Neuronal stem cell (in vitro differentiated cells): ENCODE data around the gene NSFL1C.

Experiments
- DNase-seq: peaks from one replicate; pipeline ENCODE4 v3.0.0-alpha.2; 2013; ENCODE audit warnings: low spot score
- H2AFZ ChIP-seq: one replicate; pipeline ENCODE4 v1.6.1; 2013; ENCODE audit warnings: mild to moderate bottlenecking, low read length, inconsistent platforms
- H2AK5ac ChIP-seq: 2 replicates; pipeline ENCODE4 v1.6.1; 2013; ENCODE audit warnings: low read depth, mild to moderate bottlenecking, inconsistent platforms, low read length, moderate library complexity, mixed read lengths
- H2BK120ac ChIP-seq: 2 replicates; pipeline ENCODE4 v1.6.1; 2013; ENCODE audit warnings: low read depth, mild to moderate bottlenecking, inconsistent platforms, low read length, moderate library complexity, mixed read lengths
- H2BK12ac ChIP-seq: one replicate; pipeline ENCODE4 v1.6.1; 2013; ENCODE audit warnings: low read length, inconsistent platforms
- H2BK15ac ChIP-seq: 2 replicates; pipeline ENCODE4 v1.6.1; 2013; ENCODE audit warnings: mild to moderate bottlenecking, low read length, inconsistent platforms, mixed read lengths
- H2BK5ac ChIP-seq: one replicate; pipeline ENCODE4 v1.6.1; 2013; ENCODE audit warnings: inconsistent platforms, mild to moderate bottlenecking, low read length, moderate library complexity
- H3K14ac ChIP-seq: one replicate; pipeline ENCODE4 v1.6.1; 2013; ENCODE audit warnings: low read length, inconsistent platforms
- H3K18ac ChIP-seq: 2 replicates; pipeline ENCODE4 v1.6.1; 2013; ENCODE audit warnings: low read length, inconsistent platforms
- H3K23ac ChIP-seq: 2 replicates; pipeline ENCODE4 v1.6.1; 2013; ENCODE audit warnings: low read depth, mild to moderate bottlenecking, mixed read lengths, low read length, inconsistent platforms; ENCODE audit not compliant: poor library complexity
- H3K27ac ChIP-seq: replicated peaks from 3 replicates; pipeline ENCODE4 v1.5.1; 2013; ENCODE audit warnings: low read length, inconsistent platforms
- H3K27me3 ChIP-seq, 3 experiments: 2 replicates each; pipeline ENCODE4 v1.6.1; 2013; ENCODE audit warnings: low read length in 3 of 3, mild to moderate bottlenecking in 2 of 3, inconsistent platforms in 1 of 3, low read depth in 1 of 3, mixed read lengths in 1 of 3, moderate library complexity in 1 of 3; ENCODE audit not compliant: control insufficient read depth in 3 of 3, insufficient read depth in 3 of 3
- H3K36me3 ChIP-seq, 2 donors: replicated peaks in 1 of 2; 2 replicates each; pipeline ENCODE4 v1.6.1; 2013; ENCODE audit warnings: low read length in 2 of 2; ENCODE audit not compliant: control insufficient read depth in 2 of 2, insufficient read depth in 2 of 2
- H3K4ac ChIP-seq: 2 replicates; pipeline ENCODE4 v1.6.1; 2013; ENCODE audit warnings: inconsistent platforms, mild to moderate bottlenecking, low read length, moderate library complexity
- H3K4me1 ChIP-seq, 2 donors: 1 replicate in 1 of 2; 2 replicates in 1 of 2; pipeline ENCODE4 v1.6.1; 2013; ENCODE audit warnings: low read length in 2 of 2, low read depth in 1 of 2; ENCODE audit not compliant: control insufficient read depth in 2 of 2, insufficient read depth in 1 of 2
- H3K4me2 ChIP-seq: one replicate; pipeline ENCODE4 v1.6.1; 2013; ENCODE audit warnings: mild to moderate bottlenecking, low read length, inconsistent platforms; ENCODE audit not compliant: insufficient read depth, poor library complexity, severe bottlenecking
- H3K4me3 ChIP-seq, 2 donors: 2 replicates each; pipeline ENCODE4 v1.5.1; 2013; ENCODE audit warnings: low read length in 2 of 2, mild to moderate bottlenecking in 2 of 2, inconsistent platforms in 1 of 2, moderate library complexity in 1 of 2
- H3K79me1 ChIP-seq: one replicate; pipeline ENCODE4 v1.6.1; 2013; ENCODE audit warnings: low read depth, mild to moderate bottlenecking, inconsistent platforms, low read length, moderate library complexity
- H3K9ac ChIP-seq: one replicate; pipeline ENCODE4 v1.6.1; 2013; ENCODE audit warnings: mild to moderate bottlenecking, low read depth, low read length, inconsistent platforms; ENCODE audit not compliant: poor library complexity
- H3K9me3 ChIP-seq, 2 donors: replicated peaks in 1 of 2; 2 replicates each; pipeline versions ENCODE3 to v1.6.1; 2013; ENCODE audit warnings: low read length in 2 of 2, mild to moderate bottlenecking in 2 of 2, inconsistent platforms in 1 of 2, low read depth in 1 of 2, mixed read lengths in 1 of 2, moderate library complexity in 1 of 2; ENCODE audit not compliant: control insufficient read depth in 2 of 2, insufficient read depth in 1 of 2
- H4K8ac ChIP-seq: one replicate; pipeline ENCODE4 v1.6.1; 2013; ENCODE audit warnings: low read depth, mild to moderate bottlenecking, inconsistent platforms, low read length, moderate library complexity
- H4K91ac ChIP-seq: one replicate; pipeline ENCODE4 v1.6.1; 2013; ENCODE audit warnings: low read length, low read depth, mild to moderate bottlenecking, inconsistent platforms; ENCODE audit not compliant: poor library complexity
- WGBS, 2 donors: extraction: QIAGEN DNeasy Blood & Tissue Kit; methylation state at CpG; one replicate each; pipeline ENCODE4 v1.1.7; 2013; ENCODE audit warnings: missing lambda C conversion rate in 2 of 2, mixed read lengths in 1 of 2; ENCODE audit not compliant: insufficient read length in 2 of 2, insufficient replicate concordance in 1 of 2; ENCODE audit errors: extremely low coverage in 2 of 2; 5-methylcytosine and 5-hydroxymethylcytosine counted together

NSFL1C gene

DNA sequence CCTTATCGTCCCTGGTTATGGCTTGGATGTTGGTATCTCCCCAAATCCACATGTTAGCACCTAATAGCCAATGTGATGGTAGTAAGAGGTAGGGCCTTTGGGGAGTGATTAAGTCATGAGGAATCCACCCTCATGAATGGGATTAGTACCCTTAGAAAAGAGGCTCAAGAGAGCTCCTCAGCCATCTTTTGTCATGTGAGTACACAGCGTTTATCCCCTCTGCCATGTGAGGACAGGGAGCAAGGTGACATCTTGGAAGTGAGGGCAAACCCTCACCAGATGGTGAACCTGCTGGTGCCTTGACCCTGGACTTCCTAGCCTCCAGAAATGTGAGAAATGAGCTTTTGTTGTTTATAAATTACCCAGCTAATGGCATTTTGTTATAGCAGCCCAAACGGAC, 40.6 kb upstream of the NSFL1C start:
- no CpG with 5 or more reads among the region's 3 CpGs for WGBS, 2 donors
- H3K14ac ChIP-seq = no peak overlapping the region
- no peak overlapping the region for H3K23ac ChIP-seq
- no peak overlapping the region for H3K27ac ChIP-seq
- H3K18ac ChIP-seq = no peak overlapping the region
- no peak overlapping the region for H2AFZ ChIP-seq
- no peak overlapping the region for H2BK12ac ChIP-seq
- H2AK5ac ChIP-seq = no peak overlapping the region
- H4K8ac ChIP-seq = no peak overlapping the region
- H3K79me1 ChIP-seq = no peaks in the 10 kb centered on the region
- H3K36me3 ChIP-seq = no peaks in the 10 kb centered on the region
- H2BK120ac ChIP-seq = no peak overlapping the region
- H4K91ac ChIP-seq = no peak overlapping the region
- no peak overlapping the region for H2BK5ac ChIP-seq
- H2BK15ac ChIP-seq = no peak overlapping the region
- no peaks in the 10 kb centered on the region for H3K9me3 ChIP-seq
- H3K4me1 ChIP-seq = no peaks in the 10 kb centered on the region
- peaks cover 0 to 15% (median 0%) of the 10 kb centered on the region in 3 experiments for H3K27me3 ChIP-seq
- DNase-seq = no peak
- no peak overlapping the region for H3K4me2 ChIP-seq
- H3K4me3 ChIP-seq = no peak overlapping the region
- no peak overlapping the region for H3K9ac ChIP-seq
- H3K4ac ChIP-seq = no peak overlapping the region

DNA sequence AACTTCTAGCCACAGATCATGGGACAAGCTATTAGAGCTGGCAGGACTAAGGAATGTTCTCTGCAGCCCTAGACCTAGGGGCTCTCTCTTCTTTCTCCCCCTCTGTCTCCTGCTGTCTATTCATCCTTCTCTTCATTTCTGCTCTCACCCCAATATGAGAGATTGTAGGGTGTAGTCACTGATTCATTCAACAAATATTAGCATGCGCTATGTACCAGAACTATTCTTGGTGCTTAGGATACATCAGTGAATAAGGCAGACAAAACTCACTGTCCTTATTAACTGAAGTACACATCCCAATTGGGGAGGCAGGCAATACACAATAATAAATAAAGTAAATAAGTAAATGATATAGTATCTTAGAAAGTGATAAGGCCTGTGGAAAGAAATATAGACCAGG, 39.2 kb upstream of the NSFL1C start:
- Histone ChIP-seq H3K4me1 (no peaks in the 10 kb centered on the region), H3K79me1 (no peaks in the 10 kb centered on the region), H2AFZ (no peak overlapping the region), H3K36me3 (no peaks in the 10 kb centered on the region), H3K4me3 (no peak overlapping the region), H3K14ac (no peak overlapping the region), H3K9ac (no peak overlapping the region), H3K27me3 (peaks cover 0 to 9% (median 0%) of the 10 kb centered on the region in 3 experiments), H3K27ac (no peak overlapping the region), H2BK120ac (no peak overlapping the region), H2BK15ac (no peak overlapping the region), H3K18ac (no peak overlapping the region), H4K91ac (no peak overlapping the region), H4K8ac (no peak overlapping the region), H2BK5ac (no peak overlapping the region), H3K9me3 (no peaks in the 10 kb centered on the region), H2BK12ac (no peak overlapping the region), H3K4me2 (no peak overlapping the region), H2AK5ac (no peak overlapping the region), H3K23ac (no peak overlapping the region), H3K4ac (no peak overlapping the region)
- no peak for DNase-seq
- no CpG with 5 or more reads among the region's 1 CpG for WGBS, 2 donors

DNA sequence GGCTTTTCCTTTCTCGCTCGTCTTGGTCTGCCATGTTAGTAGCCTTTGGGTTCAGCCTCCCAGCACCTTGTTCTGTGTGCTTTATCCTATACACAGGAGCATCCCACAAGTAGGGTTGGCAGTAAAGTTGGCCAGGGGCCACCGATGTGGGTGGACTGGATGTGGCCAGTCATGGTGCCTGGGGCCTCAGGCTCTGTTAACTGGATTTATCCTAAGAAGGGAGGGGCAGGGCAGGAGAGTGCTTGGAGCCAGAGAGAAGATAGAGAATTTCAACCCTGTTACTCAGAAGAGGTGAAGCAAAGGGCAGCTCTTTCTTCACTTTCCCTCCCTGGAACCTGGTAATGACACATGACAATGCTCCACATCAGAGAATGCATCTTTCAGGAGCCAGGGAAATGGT, 38.7 kb upstream of the NSFL1C start:
- no CpG with 5 or more reads among the region's 3 CpGs for WGBS, 2 donors
- H2BK15ac ChIP-seq = no peak overlapping the region
- no peak for DNase-seq
- H3K23ac ChIP-seq = no peak overlapping the region
- no peak overlapping the region for H3K14ac ChIP-seq
- no peaks in the 10 kb centered on the region for H3K36me3 ChIP-seq
- no peak overlapping the region for H2BK12ac ChIP-seq
- no peak overlapping the region for H2BK5ac ChIP-seq
- H3K27ac ChIP-seq = no peak overlapping the region
- no peak overlapping the region for H3K9ac ChIP-seq
- no peak overlapping the region for H3K18ac ChIP-seq
- H3K4me1 ChIP-seq = no peaks in the 10 kb centered on the region
- peaks cover 0 to 9% (median 0%) of the 10 kb centered on the region in 3 experiments for H3K27me3 ChIP-seq
- H4K91ac ChIP-seq = no peak overlapping the region
- no peak overlapping the region for H3K4me2 ChIP-seq
- no peak overlapping the region for H3K4me3 ChIP-seq
- no peak overlapping the region for H2AFZ ChIP-seq
- H2BK120ac ChIP-seq = no peak overlapping the region
- H3K79me1 ChIP-seq = no peaks in the 10 kb centered on the region
- no peak overlapping the region for H3K4ac ChIP-seq
- no peaks in the 10 kb centered on the region for H3K9me3 ChIP-seq
- H2AK5ac ChIP-seq = no peak overlapping the region
- H4K8ac ChIP-seq = no peak overlapping the region

DNA sequence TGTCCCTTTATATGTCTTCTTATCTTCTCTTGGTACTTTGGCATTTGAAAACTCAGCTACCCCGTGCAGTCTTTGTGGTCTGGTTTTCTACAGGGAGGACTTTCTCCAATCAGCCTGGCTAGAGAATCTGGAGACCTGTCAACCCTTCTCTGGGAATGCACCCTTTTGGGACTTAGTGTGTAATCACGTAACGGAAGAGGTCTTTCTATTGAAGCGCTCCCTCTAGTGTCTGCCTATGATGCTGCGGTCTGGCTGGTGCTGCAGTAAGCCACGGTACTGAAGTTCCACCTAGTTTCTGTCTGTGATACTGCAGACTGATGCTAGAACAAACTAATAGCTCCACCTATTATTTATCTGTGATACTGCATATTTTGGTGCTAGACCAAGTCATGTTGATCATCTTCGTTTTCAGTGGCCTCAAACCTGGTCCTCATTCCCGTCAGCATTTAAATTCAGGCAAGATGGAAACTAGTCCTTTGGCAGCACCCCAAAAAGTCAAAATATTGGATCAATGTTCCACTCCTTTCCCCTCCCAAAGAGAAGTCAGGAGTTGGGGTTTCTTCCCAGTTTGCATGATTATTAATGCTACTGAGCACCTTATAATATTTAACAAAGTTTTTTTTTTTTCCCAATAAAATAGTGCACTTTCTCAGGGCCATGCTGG, 37.0 kb upstream of the NSFL1C start:
- Histone ChIP-seq H4K8ac (no peak overlapping the region), H3K9me3 (no peaks in the 10 kb centered on the region), H2AK5ac (no peak overlapping the region), H4K91ac (no peak overlapping the region), H3K9ac (no peak overlapping the region), H3K79me1 (no peaks in the 10 kb centered on the region), H2BK15ac (no peak overlapping the region), H3K4ac (no peak overlapping the region), H3K27ac (no peak overlapping the region), H3K4me3 (no peak overlapping the region), H3K4me1 (no peaks in the 10 kb centered on the region), H3K27me3 (peaks cover 0 to 9% (median 0%) of the 10 kb centered on the region in 3 experiments), H2BK5ac (no peak overlapping the region), H2BK12ac (no peak overlapping the region), H3K14ac (no peak overlapping the region), H3K36me3 (no peaks in the 10 kb centered on the region), H3K23ac (no peak overlapping the region), H3K4me2 (no peak overlapping the region), H3K18ac (no peak overlapping the region), H2BK120ac (no peak overlapping the region), H2AFZ (no peak overlapping the region)
- no CpG with 5 or more reads among the region's 8 CpGs for WGBS, 2 donors
- peak; percentile 50 for DNase-seq
